ENCODE data around the gene IQSEC3.

IQSEC3 gene

GRCh38 chr12:87315-87714, 20.7 kb downstream of the IQSEC3 start:
- in situ Hi-C loops (cut with MboI; ENCODE audit: low pct_unique_long_range_greater_than_20kb, low sequenced_read_pairs, unreplicated experiment), result no loop called here
- no peak for DNase-seq (ENCODE audit: low spot score)
- TF ChIP-seq CTCF (IDR thresholded peaks at IDR 0.05; ENCODE audit: extremely low read depth, insufficient read depth, missing control alignments), result no peak

GRCh38 chr12:87856-88255, 21.3 kb downstream of the IQSEC3 start:
- in situ Hi-C loops (cut with MboI; ENCODE audit: low pct_unique_long_range_greater_than_20kb, low sequenced_read_pairs, unreplicated experiment), result no loop called here
- TF ChIP-seq CTCF (IDR thresholded peaks at IDR 0.05; ENCODE audit: extremely low read depth, insufficient read depth, missing control alignments), result no peak
- DNase-seq (ENCODE audit: low spot score), result no peak

- no peak for TF ChIP-seq CTCF (IDR thresholded peaks at IDR 0.05; ENCODE audit: extremely low read depth, insufficient read depth, missing control alignments)
- in situ Hi-C loops (cut with MboI; ENCODE audit: low pct_unique_long_range_greater_than_20kb, low sequenced_read_pairs, unreplicated experiment), result no loop called here
- DNase-seq (ENCODE audit: low spot score), result no peak
These were observed 23.1 kb downstream of the IQSEC3 start for GRCh38 chr12:89653-90052.

DNA sequence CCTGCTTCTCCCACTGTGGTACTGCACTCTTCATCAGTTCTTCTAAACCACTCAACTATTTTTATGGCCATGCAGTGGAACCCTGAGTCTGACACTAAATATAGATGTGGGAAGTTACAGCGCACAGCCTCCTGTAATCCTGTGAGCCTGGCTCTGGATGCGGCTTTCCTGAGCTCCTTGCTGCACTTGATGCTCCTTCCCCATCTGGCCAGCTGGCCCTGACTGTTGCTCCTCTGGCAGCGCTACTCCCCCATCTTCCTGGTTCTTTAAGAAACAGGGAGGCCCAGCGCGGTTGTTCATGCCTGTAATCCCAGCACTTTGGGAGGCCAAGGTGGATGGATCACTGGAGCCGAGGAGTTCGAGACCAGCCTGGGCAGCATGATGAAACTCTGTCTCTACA, 24.6 kb downstream of the IQSEC3 start:
- DNase-seq (ENCODE audit: low spot score), result no peak
- in situ Hi-C loops (cut with MboI; ENCODE audit: low pct_unique_long_range_greater_than_20kb, low sequenced_read_pairs, unreplicated experiment), result no loop called here
- TF ChIP-seq CTCF (IDR thresholded peaks at IDR 0.05; ENCODE audit: extremely low read depth, insufficient read depth, missing control alignments), result no peak

DNA sequence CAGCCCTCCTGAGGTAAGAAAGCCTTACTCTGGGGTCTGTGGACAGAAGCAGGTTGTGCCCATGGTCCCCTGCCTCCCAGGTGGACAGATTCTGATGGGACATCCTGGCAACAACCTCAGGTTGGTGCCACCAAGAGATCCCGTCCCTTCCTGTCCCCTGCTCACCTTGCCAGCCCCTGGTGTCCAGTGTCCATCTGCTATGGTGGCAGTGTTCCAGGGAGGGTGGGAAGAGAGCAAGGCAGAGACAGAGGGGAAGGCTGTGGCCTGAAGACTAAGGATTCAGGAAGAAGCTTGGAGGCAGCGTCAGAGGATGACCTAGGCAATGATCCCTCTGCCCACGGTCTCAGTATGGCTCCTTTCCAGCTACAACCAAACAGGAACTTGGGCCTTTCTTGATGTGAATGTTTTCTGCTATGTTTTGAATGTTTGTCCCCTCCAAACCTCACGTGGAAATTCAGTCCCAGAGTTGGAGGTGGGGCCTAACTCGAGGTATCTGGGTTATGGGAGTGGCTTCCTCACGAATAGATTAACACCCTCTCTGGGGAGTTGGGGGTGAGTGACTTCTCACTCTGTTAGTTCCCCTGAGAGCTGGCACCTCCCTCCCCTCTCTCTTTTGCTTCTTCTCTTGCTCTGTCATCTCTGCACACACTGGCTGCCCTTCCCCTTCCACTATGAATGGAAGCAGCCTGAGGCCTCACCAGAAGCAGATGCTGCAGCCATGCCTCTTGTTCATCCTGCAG, 26.9 kb downstream of the IQSEC3 start:
- no peak for TF ChIP-seq CTCF (IDR thresholded peaks at IDR 0.05; ENCODE audit: extremely low read depth, insufficient read depth, missing control alignments)
- in situ Hi-C loops (cut with MboI; ENCODE audit: low pct_unique_long_range_greater_than_20kb, low sequenced_read_pairs, unreplicated experiment), result no loop called here
- no peak for DNase-seq (ENCODE audit: low spot score)

DNA sequence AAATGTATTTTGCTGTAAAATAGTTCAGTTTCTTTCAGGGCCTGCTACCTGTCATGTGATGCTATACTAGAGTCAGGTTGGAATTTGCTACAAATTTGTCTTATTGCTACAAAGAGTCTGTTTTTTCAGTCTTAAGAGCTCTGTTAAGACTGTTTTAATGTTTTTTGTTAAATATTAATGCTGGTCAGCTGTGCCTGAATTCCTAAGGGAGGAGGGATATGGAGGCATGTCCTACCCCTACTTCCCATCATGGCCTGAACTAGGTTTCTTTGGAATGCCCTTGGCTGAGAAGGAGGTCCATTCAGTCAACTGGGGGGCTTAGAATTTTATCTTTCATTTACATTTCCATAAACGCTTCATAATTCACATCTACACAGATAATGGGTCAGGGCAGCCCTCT, 30.0 kb downstream of the IQSEC3 start:
- in situ Hi-C loops (cut with MboI; ENCODE audit: low pct_unique_long_range_greater_than_20kb, low sequenced_read_pairs, unreplicated experiment), result no loop called here
- DNase-seq (ENCODE audit: low spot score), result no peak
- no peak for TF ChIP-seq CTCF (IDR thresholded peaks at IDR 0.05; ENCODE audit: extremely low read depth, insufficient read depth, missing control alignments)

All from GM13977 (cell line).